ENCODE data around the gene WDR83.
"Not testable (repeated sequence)": the region's sequence is repeated elsewhere in the genome, so short reads cannot be mapped to it uniquely, and the experiment has no call there.

The WDR83 gene

GRCh38 chr19:12680034-12680433, 13.4 kb downstream of the WDR83 start:
- intact Hi-C loops (cut with DNase I) = no loop called here
- DNase-seq = no peak

- intact Hi-C loops (cut with DNase I) = loop anchor here (1.0 kb wide), 1 partner anchor 12 kb away; a partner anchor contains a TSS
- DNase-seq = peak; percentile 80 to 98 (median 88)
These were observed 14.7 kb downstream of the WDR83 start, which contains the start of gene DHPS for GRCh38 chr19:12681074-12681987. TSS of gene DHPS (minus strand) at chr19:12681880. CDS start at chr19:12681766, 114 bp downstream.

GRCh38 chr19:12685831-12686230, 19.2 kb downstream of the WDR83 start:
- intact Hi-C loops (cut with DNase I) = no loop called here
- DNase-seq = no peak

- DNase-seq = no peak
- intact Hi-C loops (cut with DNase I) = no loop called here
These were observed 21.0 kb downstream of the WDR83 start, which contains the start of gene GNG14 for GRCh38 chr19:12687496-12688196. TSS of gene GNG14 (plus strand) at chr19:12687998. CDS start at chr19:12688049, 51 bp downstream.

GRCh38 chr19:12689012-12689411, 22.4 kb downstream of the WDR83 start:
- intact Hi-C loops (cut with DNase I) = no loop called here
- no peak for DNase-seq

GRCh38 chr19:12689581-12690216, 23.1 kb downstream of the WDR83 start:
- no peak for DNase-seq
- intact Hi-C loops (cut with DNase I) = no loop called here

GRCh38 chr19:12692960-12693359, 26.4 kb downstream of the WDR83 start:
- intact Hi-C loops (cut with DNase I) = no loop called here
- DNase-seq = no peak

- intact Hi-C loops (cut with DNase I) = no loop called here
- DNase-seq = no peak
These were observed 28.0 kb downstream of the WDR83 start for GRCh38 chr19:12694641-12695040.

GRCh38 chr19:12695096-12695495, 28.5 kb downstream of the WDR83 start:
- no peak for DNase-seq
- intact Hi-C loops (cut with DNase I) = no loop called here

GRCh38 chr19:12695514-12695913, 28.9 kb downstream of the WDR83 start:
- no peak for DNase-seq
- intact Hi-C loops (cut with DNase I) = no loop called here

- intact Hi-C loops (cut with DNase I) = no loop called here
- DNase-seq = no peak
These were observed 29.4 kb downstream of the WDR83 start for GRCh38 chr19:12695997-12696365.

- intact Hi-C loops (cut with DNase I) = no loop called here
- peak; percentile 96 to 100 (median 99) for DNase-seq
These were observed 30.0 kb downstream of the WDR83 start, which contains the start of gene FBXW9 for GRCh38 chr19:12696366-12697335. TSS of gene FBXW9 (minus strand) at chr19:12696631. CDS start at chr19:12696581, 50 bp downstream.

- intact Hi-C loops (cut with DNase I); DNase-seq: not testable (repeated sequence)
These were observed 30.8 kb downstream of the WDR83 start for GRCh38 chr19:12697425-12697824.

GRCh38 chr19:12698138-12698537, 31.5 kb downstream of the WDR83 start:
- DNase-seq = no peak
- intact Hi-C loops (cut with DNase I) = no loop called here

GRCh38 chr19:12701596-12702282, 35.1 kb downstream of the WDR83 start:
- intact Hi-C loops (cut with DNase I) = no loop called here
- no peak for DNase-seq

- intact Hi-C loops (cut with DNase I) = no loop called here
- no peak for DNase-seq
These were observed 36.4 kb downstream of the WDR83 start for GRCh38 chr19:12703046-12703445.

GRCh38 chr19:12705169-12705568, 38.6 kb downstream of the WDR83 start:
- peak in 1 of 10 donors; percentile 40 for DNase-seq
- intact Hi-C loops (cut with DNase I) = no loop called here

GRCh38 chr19:12705654-12706331, 39.2 kb downstream of the WDR83 start:
- intact Hi-C loops (cut with DNase I) = no loop called here

More at GRCh38 chr19:12705654-12706331, 39.2 kb downstream of the WDR83 start:
- peak in 1 of 10 donors; percentile 62 for DNase-seq
